ENCODE results near the gene KDM8. TPM values are rescaled to one million over a fixed set of nuclear protein-coding genes. Genes with fewer than 3 reads are reported as not detected.

Gene KDM8
- total RNA-seq, 1 donor from 2014 or later = 14.5 TPM

- H3K4me3 Mint-ChIP-seq = no peak overlapping the region
- DNase-seq (ENCODE audit: low spot score) = no peak
- intact Hi-C loops (cut with micrococcal nuclease) = no loop called here
- no peaks in the 10 kb centered on the region for H3K27me3 Mint-ChIP-seq (ENCODE audit: insufficient read depth)
- no peaks in the 10 kb centered on the region for H3K9me3 Mint-ChIP-seq
- peaks cover 16% of the 10 kb centered on the region for H3K36me3 Mint-ChIP-seq (ENCODE audit: low read depth)
- H3K4me1 Mint-ChIP-seq (ENCODE audit: low read depth) = peaks cover 12% of the 10 kb centered on the region
- no peak overlapping the region for H3K27ac Mint-ChIP-seq
Measured at GRCh38 chr16:27209591-27209990, 6.3 kb downstream of the KDM8 start.

DNA sequence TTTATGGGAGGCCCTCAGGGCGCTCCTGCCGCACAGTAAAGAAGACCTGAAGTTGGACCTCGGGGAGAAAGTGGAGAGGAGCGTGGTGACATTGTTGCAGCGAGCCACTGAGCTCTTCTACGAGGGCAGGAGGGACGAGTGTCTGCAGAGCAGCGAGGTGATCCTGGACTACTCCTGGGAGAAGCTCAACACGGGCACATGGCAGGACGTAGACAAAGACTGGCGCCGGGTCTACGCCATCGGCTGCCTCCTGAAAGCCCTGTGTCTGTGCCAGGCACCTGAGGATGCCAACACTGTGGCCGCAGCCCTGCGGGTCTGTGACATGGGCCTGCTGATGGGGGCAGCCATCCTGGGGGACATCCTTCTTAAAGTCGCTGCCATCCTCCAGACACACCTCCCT is 6.8 kb downstream of the KDM8 start:
- Mint-ChIP-seq H3K4me3 (no peak overlapping the region), H3K36me3 (ENCODE audit: low read depth) (peaks cover 20% of the 10 kb centered on the region), H3K4me1 (ENCODE audit: low read depth) (peaks cover 12% of the 10 kb centered on the region), H3K27me3 (ENCODE audit: insufficient read depth) (no peaks in the 10 kb centered on the region), H3K27ac (no peak overlapping the region), H3K9me3 (no peaks in the 10 kb centered on the region)
- intact Hi-C loops (cut with micrococcal nuclease) = no loop called here
- no peak for DNase-seq (ENCODE audit: low spot score)

GRCh38 chr16:27211026-27211425 is 7.7 kb downstream of the KDM8 start:
- Mint-ChIP-seq H3K4me1 (ENCODE audit: low read depth) (peaks cover 12% of the 10 kb centered on the region), H3K27me3 (ENCODE audit: insufficient read depth) (no peaks in the 10 kb centered on the region), H3K27ac (no peak overlapping the region), H3K9me3 (no peaks in the 10 kb centered on the region), H3K4me3 (no peak overlapping the region), H3K36me3 (ENCODE audit: low read depth) (peaks cover 22% of the 10 kb centered on the region)
- intact Hi-C loops (cut with micrococcal nuclease) = no loop called here
- no peak for DNase-seq (ENCODE audit: low spot score)

- H3K9me3 Mint-ChIP-seq = no peaks in the 10 kb centered on the region
- peaks cover 22% of the 10 kb centered on the region for H3K36me3 Mint-ChIP-seq (ENCODE audit: low read depth)
- no peak for DNase-seq (ENCODE audit: low spot score)
- H3K27me3 Mint-ChIP-seq (ENCODE audit: insufficient read depth) = no peaks in the 10 kb centered on the region
- H3K4me3 Mint-ChIP-seq = no peak overlapping the region
- H3K4me1 Mint-ChIP-seq (ENCODE audit: low read depth) = peaks cover 12% of the 10 kb centered on the region
- intact Hi-C loops (cut with micrococcal nuclease) = no loop called here
- H3K27ac Mint-ChIP-seq = no peak overlapping the region
Measured at GRCh38 chr16:27214084-27214961, 11.0 kb downstream of the KDM8 start.

- H3K4me1 Mint-ChIP-seq (ENCODE audit: low read depth) = peaks cover 12% of the 10 kb centered on the region
- no peak overlapping the region for H3K27ac Mint-ChIP-seq
- DNase-seq (ENCODE audit: low spot score) = no peak
- intact Hi-C loops (cut with micrococcal nuclease) = no loop called here
- no peaks in the 10 kb centered on the region for H3K9me3 Mint-ChIP-seq
- no peak overlapping the region for H3K4me3 Mint-ChIP-seq
- peaks cover 15% of the 10 kb centered on the region for H3K36me3 Mint-ChIP-seq (ENCODE audit: low read depth)
- no peaks in the 10 kb centered on the region for H3K27me3 Mint-ChIP-seq (ENCODE audit: insufficient read depth)
Measured at GRCh38 chr16:27215660-27216059, 12.3 kb downstream of the KDM8 start.

DNA sequence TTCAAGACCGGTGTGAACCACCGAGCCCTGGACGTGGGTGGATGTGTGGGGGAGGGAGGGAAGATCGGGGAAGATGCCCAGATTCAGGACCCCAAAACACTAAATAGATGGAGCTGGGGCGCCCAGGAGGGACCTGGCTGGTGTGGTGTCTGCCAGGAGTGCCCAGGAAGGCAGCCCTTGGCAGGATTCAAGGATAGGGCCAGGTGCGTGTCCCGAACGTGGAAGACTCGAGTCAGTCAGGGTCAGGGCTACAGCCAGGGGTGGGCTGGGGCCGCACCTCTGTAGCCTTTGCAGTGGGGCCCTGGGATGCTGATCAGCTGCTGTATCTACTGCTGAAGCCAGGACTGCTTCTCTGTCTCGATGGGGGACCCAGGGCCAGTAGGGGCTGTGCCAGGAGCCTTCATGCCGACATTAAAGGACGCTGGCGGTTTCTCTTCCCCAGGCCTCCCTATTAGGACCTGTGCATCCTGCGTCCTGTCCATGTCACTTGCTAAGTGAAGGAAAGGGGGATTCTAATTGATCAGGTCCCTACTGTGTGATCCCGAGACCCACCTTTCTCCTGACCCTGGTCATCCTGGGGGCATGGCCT is 13.1 kb downstream of the KDM8 start:
- H3K9me3 Mint-ChIP-seq = no peaks in the 10 kb centered on the region
- H3K4me1 Mint-ChIP-seq (ENCODE audit: low read depth) = peaks cover 7% of the 10 kb centered on the region
- no peak overlapping the region for H3K27ac Mint-ChIP-seq
- peaks cover 12% of the 10 kb centered on the region for H3K36me3 Mint-ChIP-seq (ENCODE audit: low read depth)
- no peak for DNase-seq (ENCODE audit: low spot score)
- no peaks in the 10 kb centered on the region for H3K27me3 Mint-ChIP-seq (ENCODE audit: insufficient read depth)
- no peak overlapping the region for H3K4me3 Mint-ChIP-seq
- intact Hi-C loops (cut with micrococcal nuclease) = no loop called here

GRCh38 chr16:27217256-27217655 is 13.9 kb downstream of the KDM8 start:
- Mint-ChIP-seq H3K27me3 (ENCODE audit: insufficient read depth) (no peaks in the 10 kb centered on the region), H3K4me1 (ENCODE audit: low read depth) (peaks cover 6% of the 10 kb centered on the region), H3K9me3 (no peaks in the 10 kb centered on the region), H3K4me3 (no peak overlapping the region), H3K36me3 (ENCODE audit: low read depth) (peaks cover 12% of the 10 kb centered on the region), H3K27ac (no peak overlapping the region)
- intact Hi-C loops (cut with micrococcal nuclease) = no loop called here
- DNase-seq (ENCODE audit: low spot score) = no peak

DNA sequence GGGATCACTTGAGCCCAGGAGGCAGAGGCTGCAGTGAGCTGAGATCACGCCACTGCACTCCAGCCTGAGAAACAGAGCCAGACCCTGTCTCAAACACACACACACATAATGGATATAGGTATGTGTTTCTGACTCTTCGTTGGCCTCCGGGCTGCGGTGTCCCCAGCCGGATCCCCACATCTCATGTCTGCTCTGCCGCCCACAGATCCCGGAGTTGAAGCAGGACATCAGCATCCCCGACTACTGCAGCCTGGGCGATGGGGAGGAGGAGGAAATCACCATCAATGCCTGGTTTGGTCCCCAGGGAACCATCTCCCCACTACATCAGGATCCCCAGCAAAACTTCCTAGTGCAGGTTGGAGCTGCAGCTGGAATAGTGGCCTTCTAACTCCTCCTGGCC is 15.4 kb downstream of the KDM8 start:
- Mint-ChIP-seq H3K4me3 (no peak overlapping the region), H3K27ac (no peak overlapping the region), H3K27me3 (ENCODE audit: insufficient read depth) (no peaks in the 10 kb centered on the region), H3K9me3 (no peaks in the 10 kb centered on the region), H3K36me3 (ENCODE audit: low read depth) (peaks cover 8% of the 10 kb centered on the region), H3K4me1 (ENCODE audit: low read depth) (no peaks in the 10 kb centered on the region)
- intact Hi-C loops (cut with micrococcal nuclease) = no loop called here
- DNase-seq (ENCODE audit: low spot score) = no peak

DNA sequence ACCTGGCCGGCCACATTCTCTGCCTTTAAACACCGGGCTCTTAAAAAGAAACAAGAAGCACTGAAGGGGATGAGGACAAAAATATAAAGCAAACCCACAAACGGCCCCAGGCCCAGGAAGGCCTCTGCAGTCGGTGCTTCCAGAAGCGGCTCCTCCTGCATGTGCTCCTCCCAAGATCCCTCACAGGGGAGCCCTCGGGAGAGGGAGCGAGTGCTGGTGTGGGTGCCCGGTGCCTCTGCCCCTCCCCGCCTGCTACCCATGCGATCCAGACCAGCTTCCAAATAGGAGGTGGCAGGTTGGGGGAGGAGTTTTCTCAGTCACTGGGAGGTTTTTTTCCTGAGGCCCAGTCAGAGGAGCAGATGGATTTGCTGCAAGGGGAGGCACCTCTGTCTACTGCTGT is 15.8 kb downstream of the KDM8 start:
- no peak overlapping the region for H3K27ac Mint-ChIP-seq
- intact Hi-C loops (cut with micrococcal nuclease) = no loop called here

DNA sequence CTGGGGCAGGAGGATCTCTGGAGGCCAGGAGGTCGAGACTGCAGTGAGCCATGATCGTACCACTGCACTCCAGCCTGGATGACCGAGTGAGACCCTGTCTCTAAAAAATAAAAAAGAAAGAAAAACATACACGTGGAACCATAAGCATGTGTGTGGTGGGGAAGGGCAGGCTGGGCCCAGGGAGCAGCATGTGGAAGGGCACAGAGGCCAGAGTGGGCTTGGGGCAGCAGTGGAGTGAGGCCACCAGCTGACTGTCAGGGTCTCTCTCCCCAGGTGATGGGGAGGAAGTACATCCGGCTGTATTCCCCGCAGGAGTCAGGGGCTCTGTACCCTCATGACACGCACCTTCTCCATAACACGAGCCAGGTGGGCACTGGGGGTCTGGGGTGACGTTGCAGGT is 16.8 kb downstream of the KDM8 start:
- no peaks in the 10 kb centered on the region for H3K9me3 Mint-ChIP-seq
- H3K27ac Mint-ChIP-seq = no peak overlapping the region

More for the DNA sequence above, 15.8 kb downstream of the KDM8 start:
- Mint-ChIP-seq H3K27me3 (ENCODE audit: insufficient read depth) (no peaks in the 10 kb centered on the region), H3K4me3 (no peak overlapping the region), H3K9me3 (no peaks in the 10 kb centered on the region), H3K4me1 (ENCODE audit: low read depth) (no peaks in the 10 kb centered on the region), H3K36me3 (ENCODE audit: low read depth) (peaks cover 8% of the 10 kb centered on the region)
- no peak for DNase-seq (ENCODE audit: low spot score)

DNA sequence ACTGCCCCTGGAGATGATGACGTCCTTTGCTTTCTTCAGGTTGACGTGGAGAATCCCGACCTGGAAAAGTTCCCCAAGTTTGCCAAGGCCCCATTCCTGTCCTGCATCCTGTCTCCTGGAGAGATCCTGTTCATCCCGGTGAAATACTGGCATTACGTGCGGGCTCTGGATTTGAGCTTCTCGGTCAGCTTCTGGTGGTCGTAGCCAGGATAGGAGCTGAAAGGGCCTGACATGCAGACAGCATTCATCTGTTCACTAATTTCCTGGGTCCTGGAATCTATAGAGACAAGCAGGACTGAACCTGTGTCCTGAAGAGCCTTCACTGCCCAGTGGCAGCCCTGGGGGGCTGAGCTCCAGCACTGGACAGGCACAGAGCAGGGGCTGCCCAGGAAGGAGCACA is 17.2 kb downstream of the KDM8 start:
- Mint-ChIP-seq H3K4me1 (ENCODE audit: low read depth) (peaks cover under 1% of the 10 kb centered on the region), H3K27ac (no peak overlapping the region), H3K27me3 (ENCODE audit: insufficient read depth) (no peaks in the 10 kb centered on the region), H3K36me3 (ENCODE audit: low read depth) (peaks cover 4% of the 10 kb centered on the region), H3K4me3 (no peak overlapping the region), H3K9me3 (no peaks in the 10 kb centered on the region)
- DNase-seq (ENCODE audit: low spot score) = no peak
- intact Hi-C loops (cut with micrococcal nuclease) = no loop called here

More for the DNA sequence above, 16.8 kb downstream of the KDM8 start:
- H3K4me3 Mint-ChIP-seq = no peak overlapping the region
- H3K36me3 Mint-ChIP-seq (ENCODE audit: low read depth) = peaks cover 5% of the 10 kb centered on the region
- DNase-seq (ENCODE audit: low spot score) = no peak
- no peaks in the 10 kb centered on the region for H3K4me1 Mint-ChIP-seq (ENCODE audit: low read depth)
- intact Hi-C loops (cut with micrococcal nuclease) = no loop called here
- no peaks in the 10 kb centered on the region for H3K27me3 Mint-ChIP-seq (ENCODE audit: insufficient read depth)

DNA sequence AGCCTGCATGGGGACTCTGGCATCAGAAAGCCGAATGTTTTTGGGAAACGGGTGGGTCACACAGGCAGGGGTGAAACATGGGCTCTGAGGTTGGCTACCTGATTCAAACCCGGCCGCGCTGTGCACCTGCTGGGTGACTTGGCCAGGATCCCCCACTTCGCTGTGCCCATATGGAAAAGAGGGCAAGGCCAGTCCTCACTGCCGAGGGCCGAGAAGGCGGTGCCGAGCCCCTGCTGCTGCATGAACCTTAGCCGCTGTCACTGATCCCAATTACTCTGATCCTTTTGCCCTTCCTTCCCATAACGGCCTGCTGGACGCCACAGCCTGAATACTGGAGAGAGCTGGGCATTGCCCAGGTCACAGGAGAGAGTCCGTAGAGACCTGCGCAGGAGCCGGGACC is 17.7 kb downstream of the KDM8 start:
- Mint-ChIP-seq H3K27me3 (ENCODE audit: insufficient read depth) (no peaks in the 10 kb centered on the region), H3K27ac (no peak overlapping the region), H3K4me3 (no peak overlapping the region), H3K4me1 (ENCODE audit: low read depth) (peaks cover 5% of the 10 kb centered on the region), H3K36me3 (ENCODE audit: low read depth) (peaks cover 6% of the 10 kb centered on the region), H3K9me3 (no peaks in the 10 kb centered on the region)
- intact Hi-C loops (cut with micrococcal nuclease) = no loop called here
- DNase-seq (ENCODE audit: low spot score) = no peak

DNA sequence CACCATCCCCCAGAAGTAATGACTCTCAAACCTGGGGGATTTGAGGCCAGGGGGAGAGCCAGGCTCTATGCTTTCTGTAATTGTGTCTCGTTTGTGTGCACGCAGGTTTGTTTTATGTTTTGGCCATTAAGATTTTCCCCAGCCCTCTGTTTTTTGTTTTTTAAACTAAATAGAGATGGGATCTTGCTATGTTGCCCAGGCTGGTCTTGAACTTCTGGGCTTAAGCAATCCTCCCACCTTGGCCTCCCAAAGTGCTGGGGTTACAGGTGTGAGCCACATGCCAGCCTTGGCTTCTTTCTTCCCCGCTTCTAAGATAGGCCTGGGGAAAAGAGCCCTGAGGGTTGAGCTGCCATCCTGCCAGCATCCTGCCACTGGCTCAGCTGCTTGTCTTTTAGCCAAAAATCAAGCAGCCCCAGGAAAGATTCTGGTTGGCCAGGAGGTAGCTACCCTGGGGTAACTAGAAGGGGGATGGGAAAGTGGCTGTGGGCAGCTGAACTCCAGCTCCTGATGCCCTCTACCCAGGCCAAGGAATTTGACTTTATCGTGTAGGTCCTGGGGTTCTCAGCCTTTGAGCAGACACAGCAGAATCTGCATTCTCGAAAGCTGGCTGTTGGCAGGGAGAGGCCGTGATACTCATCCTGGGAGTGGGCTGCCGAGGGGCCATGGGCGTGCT is 18.4 kb downstream of the KDM8 start:
- Mint-ChIP-seq H3K36me3 (ENCODE audit: low read depth) (peaks cover 10% of the 10 kb centered on the region), H3K4me1 (ENCODE audit: low read depth) (peaks cover 8% of the 10 kb centered on the region), H3K27ac (peak overlapping the region; percentile 29), H3K9me3 (no peaks in the 10 kb centered on the region), H3K27me3 (ENCODE audit: insufficient read depth) (no peaks in the 10 kb centered on the region), H3K4me3 (no peak overlapping the region)
- intact Hi-C loops (cut with micrococcal nuclease) = no loop called here
- no peak for DNase-seq (ENCODE audit: low spot score)

Measured in activated T-helper 1 cell treated with anti-CD3 and anti-CD28 coated beads, Interleukin-12 subunit alpha, Interleukin-12 subunit beta, Interleukin-2, Interleukin-4 antibody, amounts not matched to agents 30 ng/mL and 10 ng/mL and 1 ng/mL, durations not matched to agents 14 hours and 24 hours and 36 hours (primary cell).